Measurements from ENCODE around the gene PPP1R36. TPM values are rescaled to one million over a fixed set of nuclear protein-coding genes. Genes with fewer than 3 reads are reported as not detected.

The PPP1R36 gene
- total and polyA plus RNA-seq, 2 of the 13 experiments (the other 11 are each of a cell fraction or from before 2014, with no cell fraction given) = 0.11 to 0.17 TPM

- Histone ChIP-seq H3K4me1 (ENCODE audit: insufficient read depth, low read length) (peaks cover 37% of the 10 kb centered on the region), H3K27ac (ENCODE audit: extremely low read length, insufficient read depth, low read length) (no peak overlapping the region), H3K4me2 (ENCODE audit: low read depth, low read length) (no peak overlapping the region), H3K9ac (ENCODE audit: insufficient read depth, low read depth, low read length) (no peak overlapping the region), H4K20me1 (ENCODE audit: insufficient read depth, low read length) (no peaks in the 10 kb centered on the region), H3K27me3 (ENCODE audit: control insufficient read depth in 1 of 2, insufficient read depth in 2 of 2, low read length in 2 of 2) (peaks cover 0 to 13% of the 10 kb centered on the region in 2 experiments; a peak in 2 of 5 replicates), H3K9me3 (ENCODE audit: low read length) (no peaks in the 10 kb centered on the region), H3K79me2 (ENCODE audit: insufficient read depth, low read length) (no peaks in the 10 kb centered on the region), H3K36me3 (replicated peaks in 1 of 2; ENCODE audit: control insufficient read depth in 1 of 2, insufficient read depth in 2 of 2, low read length in 2 of 2) (no peaks in the 10 kb centered on the region), H2AFZ (ENCODE audit: low read length) (no peak overlapping the region), H3K4me3 (replicated peaks in 1 of 3; ENCODE audit: insufficient read depth in 1 of 3, low read depth in 2 of 3, low read length in 3 of 3) (no peak overlapping the region)
- TF ChIP-seq ZNF562 (CRISPR knock-in tag; IDR thresholded peaks at IDR 0.05; ENCODE audit: borderline replicate concordance) (no peak), E2F5 (CRISPR knock-in tag; conservative IDR thresholded peaks at IDR 0.05) (no peak), GTF2F1 (IDR thresholded peaks at IDR 0.05; ENCODE audit: low read length) (no peak), CBFB (CRISPR knock-in tag; IDR thresholded peaks at IDR 0.05) (no peak), ZNF576 (CRISPR knock-in tag; IDR thresholded peaks at IDR 0.05) (no peak), MTERF4 (CRISPR knock-in tag; IDR thresholded peaks at IDR 0.05) (no peak), HMG20A (CRISPR knock-in tag; IDR thresholded peaks at IDR 0.05; ENCODE audit: borderline replicate concordance) (no peak), ZNF124 (CRISPR knock-in tag; IDR thresholded peaks at IDR 0.05) (no peak), KAT8 (CRISPR knock-in tag; IDR thresholded peaks at IDR 0.05) (no peak), ZNF335 (CRISPR knock-in tag; IDR thresholded peaks at IDR 0.05) (no peak)
- no TSS peak for BruUV-seq (replicated peaks)
- no peak for ATAC-seq
- POLR2A ChIA-PET = no interaction called here
- no peak for DNase-seq (ENCODE audit: low spot score)
- CTCF ChIA-PET (ENCODE audit: low intra/inter-chr PET ratio, low total read pairs) = no interaction called here
- no peak for FAIRE-seq
- intact Hi-C loops (cut with micrococcal nuclease; ENCODE audit: unreplicated experiment) (no loop called here), in situ Hi-C loops (cut with HindIII; ENCODE audit: extremely low pct_ligation_motif_present, low pct_unique_long_range_greater_than_20kb) (loop anchor here (10.0 kb wide), 1 partner anchor 286 kb away; no protein-coding TSS in a partner anchor)
- WGBS (ENCODE audit: low lambda C conversion rate) = 0% methylated on average over 1 of the region's 1 CpG
Observed at GRCh38 chr14:64630778-64631177, 81.0 kb downstream of the PPP1R36 start.

Data from HepG2 (cell line).